HL-60 (cell line): ENCODE results near the gene ACOX2.

Source experiments
- DNase-seq, 2 experiments: peaks; one replicate each; pipeline ENCODE4 v3.0.0-alpha.2; 2010 to 2020; ENCODE audit warnings: low read depth in 1 of 2, low spot score in 1 of 2
- H3K27ac ChIP-seq: fragments of 250-450 bp; sonication (Bioruptor Pico); replicated peaks from 2 replicates; pipeline ENCODE4 v1.5.1; 2020; ENCODE audit warnings: mild to moderate bottlenecking, moderate library complexity
- H3K27me3 ChIP-seq: fragments of 250-450 bp; sonication (Bioruptor Pico); 2 replicates; pipeline ENCODE4 v1.5.1; 2021; ENCODE audit warnings: mild to moderate bottlenecking, moderate library complexity; ENCODE audit not compliant: insufficient read depth, poor library complexity, severe bottlenecking
- H3K4me3 ChIP-seq: replicated peaks from 2 replicates; pipeline ENCODE4 v1.5.1; 2011; ENCODE audit warnings: mild to moderate bottlenecking, control low read depth, low read length; ENCODE audit not compliant: insufficient read depth
- CTCF ChIP-seq: IDR thresholded peaks from one replicate; pipeline ENCODE4 v1.5.1; 2011; ENCODE audit warnings: low read length, control low read depth, inconsistent platforms; ENCODE audit not compliant: insufficient read depth
- GABPA ChIP-seq: IDR thresholded peaks from 2 replicates; pipeline ENCODE4 v1.6.1; 2012; ENCODE audit warnings: low read depth
- POLR2AphosphoS5 ChIP-seq: IDR thresholded peaks from 2 replicates; pipeline ENCODE4 v1.6.1; 2012; ENCODE audit warnings: low read depth
- REST ChIP-seq: IDR thresholded peaks from 2 replicates; pipeline ENCODE4 v1.6.1; 2012; ENCODE audit warnings: low read depth; ENCODE audit not compliant: insufficient replicate concordance
- SPI1 ChIP-seq: IDR thresholded peaks from 2 replicates; pipeline ENCODE4 v1.6.1; 2012; ENCODE audit warnings: low read depth, mild to moderate bottlenecking, borderline replicate concordance

ACOX2 gene

GRCh38 chr3:58491506-58492402, 45.2 kb downstream of the ACOX2 start, which contains the start of gene KCTD6:
TSS of gene KCTD6 (plus strand) at chr3:58492096. CDS start at chr3:58498756, 6,660 bp downstream.
- no peaks in the 10 kb centered on the region for H3K27me3 ChIP-seq
- H3K4me3 ChIP-seq: peak within 1 kb of the TSS; percentile 80
- TF ChIP-seq CTCF: peak; percentile 46
- TF ChIP-seq POLR2AphosphoS5: no peak
- no peak for TF ChIP-seq REST
- peak; percentile 44; the same call in 1 of the 2 replicates for TF ChIP-seq SPI1
- no peak for TF ChIP-seq GABPA
- peak; percentile 82 to 85 for DNase-seq
- H3K27ac ChIP-seq: no peak within 1 kb of the TSS

GRCh38 chr3:58490860-58491501, 46.0 kb downstream of the ACOX2 start:
- TF ChIP-seq GABPA (no peak), REST (no peak), SPI1 (no peak), POLR2AphosphoS5 (no peak), CTCF (no peak)
- no peak overlapping the region for H3K27ac ChIP-seq
- H3K4me3 ChIP-seq: peak overlapping the region; percentile 49
- DNase-seq: no peak
- no peaks in the 10 kb centered on the region for H3K27me3 ChIP-seq

DNA sequence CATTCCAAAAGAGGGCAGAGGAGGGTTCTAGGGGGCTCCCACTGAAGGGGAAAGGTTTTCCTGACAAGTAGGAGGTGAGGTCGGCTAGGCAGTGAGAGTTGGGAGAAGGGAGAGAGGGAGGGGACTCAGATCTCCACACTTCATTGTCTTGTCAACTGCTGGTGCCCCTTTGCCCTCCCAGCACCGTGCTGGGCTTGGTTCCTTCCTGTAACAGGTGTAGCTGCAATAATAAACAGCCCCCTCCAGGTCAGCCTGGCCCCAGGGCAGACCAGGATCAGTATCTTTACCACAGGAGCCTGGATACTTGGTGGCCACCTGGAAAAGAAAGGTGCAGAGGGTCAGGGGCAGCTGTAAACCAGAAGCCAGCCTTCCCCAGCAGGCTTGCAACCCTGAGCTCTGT, 48.0 kb downstream of the ACOX2 start:
- no peak overlapping the region for H3K27ac ChIP-seq
- no peak overlapping the region for H3K4me3 ChIP-seq
- no peaks in the 10 kb centered on the region for H3K27me3 ChIP-seq
- no peak for DNase-seq
- TF ChIP-seq POLR2AphosphoS5: no peak
- no peak for TF ChIP-seq REST
- TF ChIP-seq SPI1: no peak
- TF ChIP-seq GABPA: no peak
- no peak for TF ChIP-seq CTCF
